Neural cell (in vitro differentiated cells): ENCODE results near the gene CYB5R2.

Source experiments
- CTCF ChIP-seq: fragments of 450-650 bp; IDR thresholded peaks from 2 replicates; pipeline ENCODE4 v1.5.1; 2014; ENCODE audit warnings: antibody characterized with exemption, mild to moderate bottlenecking, moderate library complexity; ENCODE audit not compliant: poor library complexity, severe bottlenecking
- EP300 ChIP-seq: fragments of 450-650 bp; conservative IDR thresholded peaks from 2 replicates; pipeline ENCODE4 v1.6.1; 2014; ENCODE audit warnings: antibody characterized with exemption, mild to moderate bottlenecking, moderate library complexity; ENCODE audit not compliant: poor library complexity, severe bottlenecking

GRCh38 chr11:7621554-7621953 lies 51.7 kb downstream of the CYB5R2 start:
- no peak for TF ChIP-seq EP300
- no peak for TF ChIP-seq CTCF
